Activated effector memory CD4-positive, alpha-beta T cell treated with anti-CD3 and anti-CD28 coated beads, Interleukin-2, amount 50 U/mL, for 16 hours (primary cell): ENCODE measurements around the gene MIS18A.
"Not testable (repeated sequence)": the region's sequence is repeated elsewhere in the genome, so short reads cannot be mapped to it uniquely, and the experiment has no call there.

Source experiments
- DNase-seq: peaks from one replicate; pipeline ENCODE4 v3.0.0-alpha.2; 2020

MIS18A gene

DNA sequence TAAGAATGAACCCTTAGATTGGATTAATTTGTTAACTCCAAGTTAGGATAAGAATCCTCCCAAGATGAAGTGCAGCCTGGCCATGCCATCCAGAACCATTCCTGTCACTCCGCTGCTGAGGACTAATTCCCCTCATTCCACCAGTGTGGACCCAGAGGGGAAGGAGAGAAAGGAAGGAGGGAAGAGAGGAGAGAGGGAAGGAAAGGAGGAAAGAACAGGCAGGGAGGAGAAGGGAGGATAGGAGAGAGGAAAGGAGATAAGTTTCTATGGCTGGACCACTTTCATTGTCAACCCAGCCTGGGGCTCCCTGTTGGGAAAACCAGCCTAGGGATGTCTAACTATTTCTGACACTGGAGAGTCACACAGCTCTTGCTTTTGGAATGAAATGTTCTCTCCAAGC, 24.5 kb upstream of the MIS18A start:
- DNase-seq = no peak

- no peak for DNase-seq
Observed at GRCh38 chr21:32302560-32302959, 23.7 kb upstream of the MIS18A start.

DNA sequence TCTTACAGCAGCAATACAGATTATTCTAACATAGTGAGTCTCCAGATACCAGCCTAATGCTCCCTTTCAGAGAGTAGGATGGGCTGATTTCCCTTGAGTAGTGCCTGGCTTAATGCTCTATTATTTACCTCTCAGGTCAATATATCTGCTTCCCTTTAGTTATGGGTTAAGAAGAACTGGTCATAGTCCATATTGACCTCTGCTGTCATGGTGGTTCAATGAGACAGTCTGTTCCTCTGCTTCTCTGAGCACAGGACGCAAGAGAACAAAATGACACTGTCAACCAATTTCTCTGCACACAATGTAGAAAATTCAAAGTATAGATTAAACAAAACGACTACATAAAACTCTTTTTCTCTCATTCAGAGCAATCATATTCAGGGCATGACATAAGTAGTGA, 22.7 kb upstream of the MIS18A start:
- DNase-seq = no peak

DNA sequence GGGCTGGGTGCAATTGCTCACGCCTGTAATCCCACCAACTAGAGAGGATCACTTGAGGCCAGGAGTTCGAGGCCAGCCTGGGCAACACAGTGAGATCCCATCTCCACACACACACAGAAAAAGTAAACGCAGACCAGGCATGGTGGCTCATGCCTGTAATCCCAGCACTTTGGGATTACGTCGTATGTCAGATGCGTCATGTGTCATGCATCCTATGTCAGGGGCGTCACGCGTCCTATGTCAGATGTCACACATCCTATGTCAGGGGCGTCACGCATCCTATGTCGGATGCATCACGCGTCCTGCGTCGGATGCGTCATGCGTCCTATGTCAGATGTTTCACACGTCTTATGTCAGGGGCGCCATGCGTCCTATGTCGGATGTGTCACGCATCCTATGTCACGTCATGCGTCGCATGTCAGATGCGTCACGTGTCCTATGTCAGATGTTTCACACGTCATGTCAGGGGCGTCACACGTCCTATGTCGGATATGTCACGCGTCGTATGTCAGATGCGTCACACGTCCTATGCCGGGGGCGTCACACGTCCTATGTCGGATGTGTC, 21.4 kb upstream of the MIS18A start:
- no peak for DNase-seq

DNA sequence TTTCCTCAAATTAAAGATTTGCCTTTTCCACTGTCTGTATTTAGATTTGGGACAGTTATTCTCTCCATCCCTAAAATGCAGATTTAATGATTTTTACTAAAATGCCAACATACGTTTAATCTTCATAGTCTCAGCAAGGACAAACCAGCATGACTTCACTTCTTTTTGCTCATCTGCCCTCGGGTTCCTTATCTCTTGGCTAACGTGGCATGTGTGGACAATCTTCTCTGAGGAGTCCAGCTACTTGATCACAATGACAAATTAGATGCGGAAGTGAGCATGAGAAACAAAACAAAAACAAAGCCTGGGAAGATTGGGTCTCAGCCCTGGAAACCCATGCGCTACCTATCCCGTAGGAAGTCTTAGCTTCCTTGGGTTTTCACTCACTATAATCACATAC, 20.8 kb upstream of the MIS18A start:
- DNase-seq = no peak

DNA sequence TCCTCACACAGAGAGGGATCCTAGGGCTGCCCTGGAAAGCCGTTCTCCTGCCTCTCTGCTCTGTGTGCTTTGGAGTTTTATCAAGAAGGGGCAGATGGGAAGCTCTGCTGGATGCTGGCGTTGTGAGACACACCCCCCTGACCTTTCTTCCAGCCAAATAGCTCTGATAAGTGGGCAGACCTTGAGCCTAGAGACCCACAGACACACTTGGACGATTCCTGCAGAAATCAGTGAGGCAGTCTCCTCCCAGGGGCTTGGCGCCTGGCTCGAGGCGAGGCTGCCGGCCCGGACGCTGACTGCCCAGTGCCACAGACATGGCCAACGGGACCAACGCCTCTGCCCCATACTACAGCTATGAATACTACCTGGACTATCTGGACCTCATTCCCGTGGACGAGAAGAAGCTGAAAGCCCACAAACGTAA, 19.8 kb upstream of the MIS18A start, which contains the start of gene MRAP:
TSS of gene MRAP (plus strand) at position 198 of the 424 bp plus-strand sequence. CDS start at position 315, 117 bp downstream.
- no peak for DNase-seq

DNA sequence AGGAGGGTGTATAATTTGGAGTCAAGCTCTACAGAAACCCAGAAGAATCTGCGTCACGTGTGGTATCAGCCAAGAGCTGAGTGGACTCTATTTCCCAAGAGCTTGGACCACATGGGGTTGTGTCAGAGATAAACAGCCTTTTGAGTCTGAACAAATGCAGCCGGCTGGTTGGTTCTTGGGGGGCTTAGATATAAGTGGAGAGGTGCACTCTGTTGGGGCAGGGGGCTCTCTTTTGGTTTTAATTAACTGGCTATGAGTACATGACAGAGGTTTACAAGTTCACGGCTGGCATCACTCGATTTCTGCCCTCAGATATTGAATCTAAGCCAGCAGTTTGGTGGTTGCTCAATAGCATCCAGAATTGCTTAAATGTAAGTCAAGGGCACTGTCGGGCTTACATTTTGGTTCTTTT, 19.3 kb upstream of the MIS18A start:
- DNase-seq = no peak

DNA sequence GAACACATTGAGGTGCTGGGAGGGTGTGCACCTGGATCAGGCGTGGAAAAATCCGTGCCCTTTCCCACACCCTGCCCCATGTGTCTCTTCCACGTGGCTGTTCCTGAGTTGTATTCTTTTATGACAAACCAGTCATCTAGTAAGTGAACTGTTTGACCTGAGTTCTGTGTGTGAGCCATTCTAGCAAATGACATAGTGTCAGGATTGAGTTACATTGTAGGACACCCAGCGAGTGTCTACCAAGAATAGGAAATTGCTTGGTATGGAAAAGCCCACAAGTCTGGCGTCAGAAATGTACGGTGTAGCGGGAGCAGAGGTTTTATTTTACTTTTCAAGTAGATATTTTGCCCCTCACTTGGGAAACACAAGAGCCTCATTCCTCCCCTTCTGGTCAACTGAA, 18.6 kb upstream of the MIS18A start:
- DNase-seq = no peak

GRCh38 chr21:32285476-32285875, 6.6 kb upstream of the MIS18A start:
- no peak for DNase-seq

DNA sequence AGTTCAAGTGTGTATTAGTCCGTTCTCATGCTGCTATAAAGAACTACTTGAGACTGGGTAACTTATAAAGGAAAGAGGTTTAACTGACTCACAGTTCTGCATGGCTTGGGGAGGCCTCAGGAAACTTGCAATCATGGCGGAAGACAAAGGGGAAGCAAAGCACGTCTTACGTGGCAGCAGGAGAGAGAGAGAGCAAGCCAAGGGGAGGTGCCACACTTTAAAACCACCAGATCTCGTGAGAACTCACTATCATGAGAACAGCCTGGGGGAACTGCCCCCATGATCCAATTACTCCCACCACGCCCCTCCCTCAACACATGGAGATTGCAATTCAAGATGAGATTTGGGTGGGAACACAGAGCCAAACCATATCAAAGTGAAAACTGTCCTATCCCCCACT, 4.1 kb upstream of the MIS18A start:
- no peak for DNase-seq

DNA sequence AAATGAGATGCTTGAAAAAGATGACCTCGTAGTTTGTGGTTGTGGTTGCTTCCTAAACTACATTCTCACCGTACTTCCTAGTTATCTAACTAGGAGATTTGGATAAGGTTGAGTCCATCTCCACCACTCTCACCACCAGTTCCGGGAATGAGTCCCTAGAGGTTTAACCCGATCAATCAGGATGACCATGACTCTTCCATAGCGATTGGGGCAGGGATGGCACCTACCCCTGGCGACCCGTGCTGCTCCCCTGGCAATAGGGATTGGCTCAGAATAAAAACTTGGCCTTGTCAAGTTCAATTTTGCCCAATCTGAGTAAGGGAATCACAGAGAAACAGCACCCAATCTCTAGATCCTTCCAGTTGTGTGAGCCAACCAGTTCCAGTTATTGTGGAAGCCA, 2.7 kb upstream of the MIS18A start:
- no peak for DNase-seq

DNA sequence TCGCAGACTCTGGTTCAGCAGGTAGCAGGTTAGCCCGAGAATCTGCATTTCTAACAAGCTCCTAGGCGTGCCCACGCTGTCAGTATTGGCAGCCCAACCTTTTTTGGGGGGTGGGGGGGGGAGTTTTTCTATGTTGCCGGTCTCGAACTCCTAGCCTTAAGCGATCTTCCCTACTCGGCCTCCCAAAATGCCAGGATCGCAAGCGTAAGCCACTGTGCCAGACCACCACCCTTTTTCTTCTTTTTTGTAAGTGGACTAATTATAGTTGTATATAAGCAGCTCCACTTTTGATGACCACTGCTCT, 480 bp upstream of the MIS18A start:
- DNase-seq = no peak

- DNase-seq = no peak
Observed at GRCh38 chr21:32278103-32278502, 746 bp downstream of the MIS18A start.

- DNase-seq = no peak
Observed at GRCh38 chr21:32276671-32277070, 2.2 kb downstream of the MIS18A start.

- no peak for DNase-seq
Observed at GRCh38 chr21:32270748-32271147, 8.1 kb downstream of the MIS18A start.

- DNase-seq = not testable (repeated sequence)
Observed at GRCh38 chr21:32265321-32265720, 13.5 kb downstream of the MIS18A start.

DNA sequence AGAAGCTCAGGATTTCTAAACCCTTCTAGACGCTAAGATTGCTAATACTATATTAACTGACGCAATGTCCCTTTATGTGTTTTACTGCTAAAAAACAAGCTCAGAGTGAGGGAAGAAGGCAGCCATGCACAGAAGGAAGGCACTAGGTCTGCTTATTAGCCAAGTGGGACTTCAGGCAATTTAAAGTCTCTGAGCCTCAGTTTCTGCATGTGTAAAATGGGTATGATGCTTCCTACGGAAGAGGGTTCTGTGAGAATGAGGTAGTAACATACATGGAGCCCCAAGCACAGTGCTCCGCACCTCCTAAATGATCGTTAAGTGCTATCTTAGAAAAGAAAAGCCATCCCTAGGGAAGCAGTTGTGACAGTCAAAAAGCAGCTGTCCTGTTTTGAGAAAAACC, 16.9 kb downstream of the MIS18A start:
- no peak for DNase-seq

- no peak for DNase-seq
Observed at GRCh38 chr21:32260130-32260529, 18.7 kb downstream of the MIS18A start.

DNA sequence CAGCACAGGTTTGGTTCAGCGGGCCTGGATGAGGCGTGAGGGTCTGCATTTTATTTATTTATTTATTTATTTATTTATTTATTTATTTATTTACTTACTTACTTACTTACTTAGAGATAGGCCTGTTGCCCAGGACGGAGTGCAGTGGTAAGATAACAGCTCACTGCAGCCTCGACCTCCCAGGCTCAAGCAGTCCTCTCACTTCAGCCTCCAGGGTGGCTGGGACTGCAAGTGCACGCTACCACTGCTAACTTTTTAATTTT, 20.1 kb downstream of the MIS18A start:
- DNase-seq = not testable (repeated sequence)

DNA sequence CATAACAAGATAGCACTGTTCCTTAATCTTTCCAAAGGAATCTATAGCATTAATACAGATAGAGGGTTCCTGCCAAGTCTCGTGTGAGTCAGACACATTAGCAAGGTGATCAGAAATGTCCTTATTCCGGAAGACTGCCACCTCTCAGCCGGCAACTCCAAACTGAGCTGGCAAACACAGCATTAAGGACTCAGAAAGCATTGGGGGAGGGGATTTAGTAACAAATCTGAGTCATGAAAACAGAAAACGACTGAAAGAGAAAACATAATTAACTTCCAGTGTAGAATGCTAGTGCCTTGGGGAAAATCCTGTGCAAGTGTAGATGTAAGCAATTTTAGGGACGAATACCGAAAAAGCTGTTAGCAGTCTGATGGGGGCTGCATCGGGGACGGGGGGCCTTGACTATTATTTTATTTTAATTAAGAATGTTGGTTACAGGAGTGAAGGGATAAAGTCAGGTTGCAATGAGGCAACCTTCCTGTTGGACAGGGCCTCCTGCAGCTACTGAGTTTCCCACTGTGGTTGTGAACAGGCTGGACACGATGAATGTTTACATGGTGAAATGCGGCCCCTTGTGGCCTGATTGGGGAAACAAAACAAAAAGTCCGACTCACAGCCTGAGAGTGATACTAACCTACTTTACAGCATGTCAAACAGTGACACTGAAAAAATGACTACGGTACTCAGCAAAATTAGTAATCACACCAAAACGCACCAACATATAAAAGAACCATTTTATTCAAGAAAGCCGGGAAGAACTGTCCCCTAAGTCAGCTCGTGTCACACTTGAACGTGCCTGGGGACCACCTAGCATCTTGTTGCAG, 20.7 kb downstream of the MIS18A start:
- DNase-seq = peak; percentile 65

- no peak for DNase-seq
Observed at GRCh38 chr21:32256873-32257620, 21.8 kb downstream of the MIS18A start.

GRCh38 chr21:32256251-32256650, 22.6 kb downstream of the MIS18A start:
- no peak for DNase-seq

DNA sequence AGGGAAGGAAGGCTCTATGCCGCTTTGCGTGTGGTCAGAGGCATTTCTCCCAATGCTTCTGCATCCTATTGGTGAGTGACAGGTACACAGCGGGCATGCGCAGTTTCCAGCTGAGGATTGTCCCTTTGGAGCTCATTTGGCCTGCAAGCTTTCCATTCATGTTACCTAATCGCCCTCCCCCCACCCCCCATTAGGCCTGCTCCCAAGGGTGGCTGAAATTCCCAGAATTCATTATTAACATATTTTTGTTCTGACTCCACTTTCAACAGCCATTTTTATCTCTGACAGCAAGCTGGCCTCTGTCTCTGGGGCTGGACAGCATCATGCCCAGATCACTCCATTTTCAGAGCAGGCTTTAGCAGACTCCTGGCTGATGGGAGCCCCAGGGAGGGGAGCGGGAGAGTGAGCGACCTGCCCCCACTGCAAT, 25.6 kb downstream of the MIS18A start:
- no peak for DNase-seq

- no peak for DNase-seq
Observed at GRCh38 chr21:32252136-32252535, 26.7 kb downstream of the MIS18A start.
